HG02678 (cell line): ENCODE measurements around the gene RASSF10.
"Not testable (repeated sequence)": the region's sequence is repeated elsewhere in the genome, so short reads cannot be mapped to it uniquely, and the experiment has no call there.

Experiments used
- ATAC-seq: cut with Tn5 transposase; IDR thresholded peaks from one replicate; pipeline ENCODE4 v1.9.1; 2021; ENCODE audit warnings: mild to moderate bottlenecking, moderate library complexity; ENCODE audit not compliant: unreplicated experiment

The RASSF10 gene

GRCh38 chr11:13019313-13019712 lies 10.2 kb downstream of the RASSF10 start:
- no peak for ATAC-seq

DNA sequence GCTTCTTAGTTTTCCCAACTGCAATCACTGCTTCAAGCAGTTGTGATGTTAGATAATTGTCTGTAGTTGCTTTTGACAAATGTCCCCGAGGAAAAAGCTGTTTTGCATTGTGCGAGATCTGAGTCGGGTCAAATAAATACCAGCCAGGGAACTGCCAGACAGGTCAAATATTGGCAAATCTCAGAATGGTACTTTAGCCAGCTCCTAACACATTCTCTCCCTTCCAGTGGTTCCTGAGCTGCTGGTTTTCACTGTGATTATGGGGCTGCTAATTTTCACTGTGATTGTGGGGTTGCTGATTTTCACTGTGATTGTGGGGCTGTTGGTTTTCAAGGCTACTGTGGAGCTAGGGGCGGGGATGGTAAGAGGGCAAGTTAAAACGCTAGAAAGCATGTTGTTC lies 14.3 kb downstream of the RASSF10 start:
- ATAC-seq = no peak

- ATAC-seq = no peak
These were observed 17.6 kb downstream of the RASSF10 start for GRCh38 chr11:13026722-13027121.

DNA sequence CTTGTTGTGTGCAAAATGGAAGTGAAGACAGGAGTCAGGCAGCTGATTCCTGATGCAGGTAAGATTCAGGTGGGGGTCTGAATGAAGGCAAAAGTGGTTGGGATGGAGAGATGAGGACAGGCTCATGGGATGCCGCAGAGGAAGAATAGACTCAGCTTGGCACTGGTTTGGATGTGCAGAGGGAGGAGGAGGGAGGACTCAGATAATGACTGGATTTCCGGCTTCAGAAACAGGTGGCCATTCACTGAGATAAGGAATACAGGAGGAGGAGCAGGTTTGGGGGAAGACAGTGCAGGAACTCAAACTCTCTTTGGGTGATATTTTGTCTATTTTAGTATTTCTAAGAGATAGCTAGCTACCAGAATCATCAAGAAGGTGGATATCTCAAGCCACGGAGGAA lies 19.2 kb downstream of the RASSF10 start:
- no peak for ATAC-seq

GRCh38 chr11:13029872-13030271 lies 20.8 kb downstream of the RASSF10 start:
- ATAC-seq = no peak

DNA sequence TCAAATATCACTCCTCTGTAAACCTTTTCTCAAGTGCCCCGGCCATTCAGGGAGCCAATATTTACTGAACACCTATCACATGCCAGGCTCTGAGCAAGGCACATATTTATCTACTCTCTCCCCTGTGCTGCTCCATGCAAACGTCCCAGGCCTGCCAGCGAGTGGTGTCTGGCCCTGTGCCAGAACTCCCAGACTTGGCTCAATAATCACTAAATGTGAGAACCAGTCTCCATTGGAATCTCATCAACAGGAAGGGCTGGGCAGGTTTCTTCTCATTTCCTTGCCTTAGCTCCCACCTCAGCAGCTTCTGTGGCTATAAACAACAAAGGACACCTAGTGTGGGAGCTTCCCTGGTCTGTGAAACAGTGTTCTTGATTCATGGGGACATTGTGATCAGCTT lies 21.7 kb downstream of the RASSF10 start:
- no peak for ATAC-seq

GRCh38 chr11:13031349-13031748 lies 22.2 kb downstream of the RASSF10 start:
- no peak for ATAC-seq

DNA sequence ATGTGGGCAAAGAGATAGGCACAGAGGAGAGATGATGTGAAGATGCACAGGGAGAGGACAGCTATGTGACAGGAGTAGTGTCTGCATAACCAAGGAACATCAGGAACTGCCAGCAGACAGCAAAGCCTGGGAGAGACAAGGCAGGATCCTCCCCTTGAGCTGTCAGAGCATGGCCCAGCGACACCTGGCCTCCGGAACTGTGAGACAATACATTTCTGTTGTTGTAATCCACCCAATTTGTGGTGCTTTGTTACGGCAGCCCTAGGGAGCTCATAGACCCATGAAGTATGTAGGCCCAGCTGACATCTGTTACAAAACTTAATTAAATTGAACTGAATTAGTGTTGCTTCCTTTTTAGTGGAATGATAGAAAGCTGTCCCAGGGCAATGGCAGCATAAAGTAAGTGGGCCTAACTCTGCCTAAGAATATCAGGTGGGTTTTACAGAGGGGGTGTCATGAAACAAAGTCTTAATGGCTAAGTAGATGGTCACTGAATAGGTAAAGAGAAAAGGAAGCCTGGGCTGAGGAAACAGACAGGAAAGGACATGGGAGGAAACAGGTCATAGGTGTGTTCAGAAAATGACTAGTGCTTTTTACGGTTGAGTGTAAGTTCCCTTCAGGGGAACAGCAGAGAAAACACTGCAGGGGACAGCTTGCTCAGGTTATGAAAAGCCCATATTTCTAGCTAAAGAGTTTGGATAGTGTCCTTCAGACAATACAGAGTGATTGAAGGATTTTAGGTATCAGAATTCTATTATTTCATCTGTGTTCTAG lies 24.8 kb downstream of the RASSF10 start:
- no peak for ATAC-seq

- no peak for ATAC-seq
These were observed 26.6 kb downstream of the RASSF10 start for GRCh38 chr11:13035711-13036110.

- no peak for ATAC-seq
These were observed 27.1 kb downstream of the RASSF10 start for GRCh38 chr11:13036235-13036634.

GRCh38 chr11:13038366-13038765 lies 29.2 kb downstream of the RASSF10 start:
- ATAC-seq = no peak

GRCh38 chr11:13039126-13039525 lies 30.0 kb downstream of the RASSF10 start:
- no peak for ATAC-seq

DNA sequence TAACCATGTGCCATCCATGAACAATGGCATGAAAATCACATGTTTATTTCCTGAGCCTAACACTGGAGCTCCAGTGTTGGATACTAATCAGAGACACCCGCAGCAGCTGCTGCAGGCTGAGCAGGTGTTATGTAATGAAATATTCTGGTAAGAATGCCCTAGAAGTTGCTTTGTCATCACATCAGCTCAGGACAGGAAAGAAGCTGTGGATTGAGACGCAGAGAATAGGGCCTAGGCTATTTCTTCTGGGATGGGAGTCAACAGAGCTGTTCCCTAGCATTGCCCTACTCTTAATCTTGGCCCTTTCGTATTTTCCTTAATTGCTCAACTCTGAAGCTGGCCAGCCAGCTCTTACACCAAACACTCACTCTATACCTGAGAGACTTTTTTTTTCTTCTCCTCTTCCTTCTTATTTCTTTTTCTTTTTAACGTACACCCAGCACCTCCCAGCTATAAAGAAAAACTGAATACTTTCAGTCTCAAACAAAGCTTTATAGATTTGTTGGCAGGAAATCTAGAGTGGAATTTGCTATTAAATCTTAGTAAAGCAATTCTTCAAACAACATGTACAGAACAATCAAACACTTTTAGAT lies 31.9 kb downstream of the RASSF10 start:
- ATAC-seq = no peak

DNA sequence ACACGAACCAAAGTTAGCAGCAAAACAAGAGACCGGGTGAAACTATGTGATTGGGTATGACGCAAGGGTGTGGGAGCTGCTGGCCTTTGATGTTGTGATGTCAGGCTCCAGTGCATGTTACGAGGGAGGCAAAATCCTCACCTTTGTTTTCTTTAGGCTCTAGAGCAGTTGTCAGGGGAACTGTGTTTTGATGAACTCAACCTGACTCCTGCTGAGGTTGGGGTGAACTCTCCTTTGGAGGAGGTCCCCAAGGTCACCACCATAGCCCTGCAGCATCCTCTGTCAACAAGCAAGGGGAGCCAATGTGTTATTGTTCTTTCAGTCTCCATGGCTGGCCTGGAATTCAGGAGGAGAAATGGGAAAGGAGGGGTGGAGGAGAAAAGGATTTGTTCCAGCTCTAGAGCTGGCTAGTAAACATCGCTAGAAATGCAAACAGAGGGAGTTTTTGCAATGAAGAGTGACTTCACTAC lies 33.8 kb downstream of the RASSF10 start:
- no peak for ATAC-seq

- ATAC-seq = no peak
These were observed 35.0 kb downstream of the RASSF10 start for GRCh38 chr11:13043912-13044628.

GRCh38 chr11:13045089-13045488 lies 36.0 kb downstream of the RASSF10 start:
- not testable (repeated sequence) for ATAC-seq

- ATAC-seq = no peak
These were observed 36.6 kb downstream of the RASSF10 start for GRCh38 chr11:13045734-13046133.

DNA sequence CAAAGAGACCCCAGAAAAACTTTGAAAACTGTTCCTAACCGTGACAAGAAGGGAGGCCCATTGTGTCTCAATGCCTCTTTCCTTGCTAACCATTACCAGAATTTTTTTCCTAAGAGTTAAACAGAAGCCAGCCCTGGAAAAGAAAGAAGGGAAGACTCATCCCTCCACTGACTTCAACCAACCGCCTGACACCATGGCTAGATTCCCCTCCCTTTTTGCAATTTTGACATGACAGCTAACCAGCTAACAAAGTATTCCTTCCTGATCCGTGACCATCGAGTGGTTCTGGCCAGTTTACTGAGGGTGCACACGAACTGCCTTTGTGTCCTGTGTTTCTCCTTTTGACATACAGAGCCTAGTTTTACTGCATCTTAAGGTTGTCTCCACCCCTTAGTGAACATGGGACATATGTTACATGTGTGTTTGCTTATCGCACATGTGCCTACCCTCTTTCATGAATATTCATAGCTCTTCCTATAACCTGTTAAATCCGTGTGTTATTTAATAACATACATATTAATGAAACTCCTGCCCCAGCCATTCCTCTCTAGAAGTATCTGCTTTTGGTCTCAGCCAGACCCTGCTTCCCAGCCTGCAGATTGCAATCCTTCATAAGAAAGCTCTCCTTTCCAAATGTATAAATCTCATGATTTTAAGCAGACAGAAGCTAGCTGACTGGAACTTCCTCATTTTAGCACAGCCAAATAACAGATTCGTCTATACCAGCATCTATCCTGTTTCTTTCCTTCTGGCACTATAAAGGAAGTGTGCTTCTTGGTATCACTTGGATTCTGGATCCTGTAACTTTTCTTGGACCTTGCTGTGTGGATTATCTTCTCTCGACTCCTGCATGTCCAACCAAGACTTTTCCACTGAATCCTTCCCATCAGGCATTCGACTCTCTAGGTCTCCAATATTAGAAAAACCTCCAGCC lies 37.8 kb downstream of the RASSF10 start:
- ATAC-seq = no peak

DNA sequence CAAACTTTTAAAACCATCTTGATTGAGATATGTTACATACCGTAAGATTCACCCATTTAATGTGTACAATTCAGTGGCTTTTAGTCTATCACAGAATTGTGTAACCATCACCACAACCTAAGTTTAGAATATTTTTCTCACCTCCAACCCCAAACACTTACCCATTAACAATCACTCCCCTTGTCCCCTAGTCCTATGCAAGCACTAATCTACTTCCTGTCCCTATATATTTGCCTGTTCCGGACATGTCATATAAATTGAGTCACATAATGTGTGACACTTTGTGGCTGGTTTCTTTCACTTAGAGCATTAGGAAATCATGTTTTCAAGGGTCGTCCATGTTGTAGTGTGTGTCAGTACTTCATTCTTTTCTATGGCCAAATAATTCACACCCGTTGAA lies 38.8 kb downstream of the RASSF10 start:
- ATAC-seq = no peak

DNA sequence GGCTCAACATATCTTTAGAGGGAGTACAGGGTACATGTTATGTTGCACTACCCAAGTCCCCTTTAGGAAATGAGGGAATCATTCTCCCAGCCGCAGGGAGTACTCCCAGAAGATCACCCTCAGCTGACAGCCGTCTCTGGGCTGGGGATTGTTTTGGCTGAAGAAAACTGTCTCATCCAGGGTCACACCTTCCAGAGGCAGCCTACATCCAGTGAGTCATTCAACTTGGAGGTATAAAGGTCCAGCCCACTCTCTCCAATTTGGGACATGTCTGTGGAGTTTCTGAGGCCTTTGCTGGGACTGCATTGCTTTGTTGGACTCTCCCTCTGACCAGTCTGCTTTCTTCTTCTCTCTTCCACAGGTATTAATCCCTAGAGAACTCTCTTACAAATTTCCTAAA lies 42.1 kb downstream of the RASSF10 start:
- ATAC-seq = no peak

DNA sequence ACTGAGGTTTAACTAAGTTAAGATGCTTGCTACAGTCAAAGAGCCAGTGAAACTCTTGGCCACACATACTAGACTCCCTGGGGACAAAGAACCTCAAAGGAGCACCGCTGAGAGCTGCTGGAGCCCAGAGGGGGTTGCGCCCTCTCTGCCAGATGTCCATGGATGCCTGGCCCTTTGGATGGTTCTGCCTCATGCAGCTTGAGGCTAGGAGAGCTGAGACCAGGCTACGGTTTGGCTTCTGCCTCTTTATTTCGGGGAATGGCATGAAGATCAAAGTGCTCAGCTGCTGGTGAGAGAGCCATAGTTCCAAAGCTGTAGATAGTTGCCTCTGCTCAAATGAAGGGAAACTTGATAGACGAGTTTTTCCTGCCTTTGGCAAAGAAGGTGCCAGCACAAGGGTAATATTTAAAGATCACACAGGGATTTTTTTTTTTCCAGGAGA lies 43.0 kb downstream of the RASSF10 start:
- no peak for ATAC-seq
